GM19328 (cell line): ENCODE results near the gene PRR35.

Source experiments
- ATAC-seq: cut with Tn5 transposase; IDR thresholded peaks from one replicate; pipeline ENCODE4 v1.9.1; 2021; ENCODE audit warnings: mild to moderate bottlenecking, moderate library complexity; ENCODE audit not compliant: unreplicated experiment

Gene PRR35

DNA sequence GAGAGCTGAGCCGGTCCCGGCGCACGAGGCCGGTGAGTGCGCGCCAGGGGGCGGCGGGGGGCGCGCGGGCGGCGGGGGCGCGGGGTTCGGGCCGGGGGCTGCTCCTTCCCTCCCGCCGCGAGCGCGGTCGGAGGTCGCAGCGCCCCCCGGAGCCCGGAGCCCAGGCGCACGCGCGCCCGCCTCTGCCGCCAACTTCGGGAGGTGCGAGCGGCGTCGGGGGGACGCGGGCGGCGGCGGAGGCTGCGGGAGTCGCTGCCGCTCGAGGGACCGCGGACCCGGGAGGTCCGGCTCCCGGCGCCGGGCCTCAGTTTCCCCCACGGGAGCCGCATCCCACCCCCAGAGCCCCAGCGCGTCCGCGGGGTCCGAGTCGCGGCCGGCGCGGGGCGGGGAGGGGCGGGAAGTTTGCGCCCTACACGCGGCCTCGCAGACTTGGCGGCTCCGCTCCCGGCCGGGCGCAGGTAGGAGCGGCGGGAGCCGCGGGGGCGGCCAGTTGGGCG is at the start of gene PRR35:
TSS of gene PRR35 (plus strand) at position 191 of the 497 bp plus-strand sequence. CDS start 2,901 bp downstream, outside the sequence.
- ATAC-seq = no peak

DNA sequence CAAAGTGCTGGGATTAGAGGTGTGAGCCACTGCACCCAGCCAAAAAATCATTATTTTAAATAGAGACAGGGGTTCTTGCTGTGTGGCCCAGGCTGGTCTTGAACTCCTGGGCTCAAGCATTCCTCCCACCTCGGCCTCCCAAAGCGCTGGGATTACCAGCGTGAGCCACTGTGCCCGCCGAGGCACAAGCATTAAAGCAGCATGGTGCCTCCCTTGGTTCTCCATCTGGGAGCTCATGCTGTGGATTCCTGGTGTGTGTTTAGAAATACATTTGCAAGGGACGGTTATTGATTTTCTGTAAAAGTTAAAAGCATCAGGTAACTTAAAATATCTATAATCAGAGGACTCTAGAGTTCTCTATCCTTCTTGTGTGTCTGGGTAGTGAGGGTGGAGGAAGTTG is 47.4 kb upstream of the PRR35 start:
- no peak for ATAC-seq

DNA sequence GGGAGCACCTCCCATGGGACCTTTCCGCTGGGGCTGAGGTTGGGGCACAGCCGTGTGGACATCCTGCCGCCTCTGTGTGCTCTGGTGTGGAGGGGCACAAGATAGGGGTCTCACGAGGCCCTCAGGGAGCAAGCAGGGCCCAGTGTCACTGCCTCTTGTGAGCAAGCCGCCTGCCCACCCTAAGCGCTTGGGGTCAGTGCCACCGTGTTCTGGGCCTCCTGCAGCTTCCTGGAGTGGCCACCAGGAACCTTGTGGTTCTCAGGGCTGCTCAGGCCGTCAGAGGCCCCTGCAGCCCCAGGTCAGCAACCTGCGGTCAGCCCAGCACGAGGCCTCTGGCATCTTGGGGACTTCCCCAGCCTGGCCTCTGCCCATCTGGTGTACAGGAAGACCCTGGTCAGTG is 46.2 kb upstream of the PRR35 start:
- ATAC-seq = no peak

DNA sequence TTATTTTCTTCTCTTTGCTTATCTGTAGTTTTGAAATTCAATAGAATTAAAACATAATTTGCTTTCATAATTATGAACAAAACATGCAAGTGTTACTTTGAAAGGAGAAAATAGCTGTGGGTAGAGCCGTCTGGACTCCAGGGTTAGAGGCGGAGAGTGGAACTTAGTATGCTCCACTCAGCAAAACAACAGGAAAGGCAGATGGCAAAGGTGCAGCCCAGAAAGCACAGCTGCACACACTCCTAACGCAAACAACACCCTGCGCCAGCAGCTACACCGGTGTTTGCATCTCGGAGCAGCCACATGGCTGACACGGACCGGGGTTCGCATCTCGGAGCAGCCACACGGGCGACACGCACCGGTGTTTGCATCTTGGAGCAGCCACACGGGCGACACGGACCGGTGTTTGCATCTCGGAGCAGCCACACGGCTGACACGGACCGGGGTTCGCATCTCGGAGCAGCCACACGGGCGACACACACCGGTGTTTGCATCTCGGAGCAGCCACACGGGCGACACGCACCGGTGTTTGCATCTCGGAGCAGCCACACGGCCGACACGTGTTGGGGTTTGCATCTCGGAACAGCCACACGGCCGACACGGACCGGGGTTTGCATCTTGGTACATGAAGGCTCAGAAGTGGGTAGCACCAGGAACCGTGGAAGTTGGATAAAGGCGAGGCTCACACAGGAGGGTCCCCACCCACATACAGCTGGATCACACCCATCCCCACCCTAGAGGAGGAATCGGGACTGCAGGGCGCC is 44.8 kb upstream of the PRR35 start:
- no peak for ATAC-seq

DNA sequence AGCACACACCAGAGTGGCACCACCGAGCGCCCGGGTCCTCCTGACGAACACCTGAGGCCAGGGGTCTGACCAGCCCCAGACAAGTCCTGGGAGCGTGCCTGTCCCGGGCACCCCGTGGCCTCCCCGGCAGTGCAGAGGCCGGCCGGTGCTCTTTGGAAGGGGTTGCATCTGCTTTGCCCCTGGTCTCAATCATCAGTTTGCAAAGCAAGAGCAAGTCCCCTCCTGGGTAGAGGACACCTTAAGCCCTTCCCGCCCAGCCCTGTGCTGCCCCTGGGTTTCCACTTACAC is 44.3 kb upstream of the PRR35 start:
- no peak for ATAC-seq

DNA sequence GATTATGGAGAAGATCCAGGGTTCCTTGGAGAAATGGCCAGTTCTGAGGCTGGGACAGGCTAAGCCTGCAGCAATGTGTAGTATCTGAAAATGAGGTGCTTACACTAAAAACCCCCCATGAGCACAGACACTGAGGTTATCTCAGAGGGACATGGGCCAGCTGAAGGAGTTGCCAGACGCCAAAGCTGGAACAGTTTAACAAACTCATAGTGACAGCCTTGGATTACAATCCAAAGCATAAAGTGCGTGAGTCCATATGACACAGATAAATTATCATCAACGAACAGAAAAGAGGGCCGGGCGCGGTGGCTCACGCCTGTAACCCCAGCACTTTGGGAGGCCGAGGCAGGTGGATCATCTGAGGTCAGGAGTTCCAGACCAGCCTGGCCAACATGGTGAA is 43.9 kb upstream of the PRR35 start:
- no peak for ATAC-seq

DNA sequence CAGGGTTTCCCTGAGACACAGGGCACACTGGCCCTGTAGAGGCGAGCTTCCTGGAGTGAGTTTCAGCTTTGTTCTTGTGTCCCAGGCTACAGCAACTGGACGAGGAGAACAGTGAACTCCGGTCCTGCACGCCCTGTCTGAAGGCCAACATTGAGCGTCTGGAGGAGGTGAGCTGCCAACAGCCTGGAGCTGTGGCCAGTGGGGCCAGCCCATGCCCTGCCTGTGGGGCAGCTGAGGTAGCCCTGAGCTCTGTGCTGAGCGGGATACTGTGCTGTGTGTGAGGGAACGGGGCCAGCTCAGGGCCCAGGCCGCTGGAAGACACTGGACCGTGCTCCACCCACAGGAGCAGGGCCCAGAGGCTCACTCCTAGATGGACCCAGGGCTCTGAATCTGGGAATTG is 41.3 kb upstream of the PRR35 start:
- no peak for ATAC-seq

DNA sequence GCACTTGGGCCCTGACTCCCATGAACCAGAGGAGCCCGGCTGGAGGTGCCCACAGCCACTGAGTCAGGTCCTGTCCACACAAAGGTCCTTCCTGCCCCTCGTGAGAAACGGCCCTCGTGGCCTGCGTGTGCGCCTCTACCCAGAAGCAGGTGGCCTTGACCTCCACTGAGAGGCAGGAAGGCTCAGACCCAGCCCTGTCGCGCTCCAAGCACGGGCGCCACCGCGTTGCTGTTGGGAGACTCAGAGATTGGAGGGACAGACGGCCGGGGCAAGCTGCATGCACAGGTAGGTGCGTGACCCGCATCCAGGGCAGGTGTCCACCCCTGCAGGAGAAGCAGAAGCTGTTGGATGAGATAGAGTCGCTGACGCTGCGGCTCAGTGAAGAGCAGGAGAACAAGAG is 40.8 kb upstream of the PRR35 start:
- ATAC-seq = no peak

DNA sequence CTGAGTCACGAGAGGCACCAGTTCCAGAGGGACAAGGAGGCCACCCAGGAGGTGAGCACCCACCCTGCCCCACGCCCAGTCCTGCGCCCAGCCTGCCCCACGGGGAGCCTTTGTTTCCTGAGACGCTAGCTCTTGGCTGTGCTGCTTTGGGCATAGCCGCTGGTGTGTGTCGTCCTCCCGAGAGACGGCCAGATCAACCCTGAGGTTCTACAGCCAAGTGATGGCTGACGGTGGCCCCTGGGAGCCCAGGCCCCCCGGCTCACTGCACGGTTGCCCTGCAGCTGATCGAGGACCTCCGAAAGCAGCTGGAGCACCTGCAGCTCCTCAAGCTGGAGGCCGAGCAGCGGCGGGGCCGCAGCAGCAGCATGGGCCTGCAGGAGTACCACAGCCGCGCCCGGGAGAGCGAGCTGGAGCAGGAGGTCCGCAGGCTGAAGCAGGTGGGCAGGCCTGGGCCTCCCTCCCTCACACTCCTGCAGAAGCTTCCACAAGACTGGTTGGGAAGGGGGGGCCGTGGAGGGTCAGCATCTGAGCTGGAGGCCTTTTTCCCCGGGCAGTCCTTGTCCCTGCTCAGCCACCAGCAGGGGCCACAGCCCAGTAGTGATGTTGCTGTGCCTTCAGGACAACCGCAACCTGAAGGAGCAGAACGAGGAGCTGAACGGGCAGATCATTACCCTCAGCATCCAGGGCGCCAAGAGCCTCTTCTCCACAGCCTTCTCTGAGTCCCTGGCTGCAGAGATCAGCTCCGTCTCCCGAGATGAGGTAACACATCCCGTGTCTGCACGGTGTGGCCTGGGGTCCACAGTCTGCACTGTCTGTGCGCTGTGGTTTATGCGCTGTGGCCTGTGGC is 40.1 kb upstream of the PRR35 start:
- no peak for ATAC-seq

DNA sequence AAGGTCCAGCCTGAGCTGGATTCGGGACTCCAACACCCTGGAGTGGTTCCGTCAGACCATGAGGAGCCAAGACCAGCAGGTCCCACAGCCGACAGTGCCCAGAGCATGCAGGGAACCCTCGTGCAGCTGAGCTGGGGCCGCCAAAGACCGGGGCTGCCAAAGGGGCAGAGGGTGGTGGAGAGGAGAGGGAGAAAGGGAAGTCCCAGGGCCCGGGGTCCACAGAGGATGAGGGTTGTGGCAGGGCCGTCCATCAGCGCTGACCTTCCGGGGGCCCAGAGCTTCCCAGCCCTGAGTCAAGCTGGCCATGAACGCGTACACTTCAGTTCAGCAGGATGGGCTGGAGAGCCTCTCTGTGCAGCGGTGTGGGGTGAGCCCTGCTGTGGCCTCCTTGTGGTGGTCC is 39.3 kb upstream of the PRR35 start:
- ATAC-seq = no peak

DNA sequence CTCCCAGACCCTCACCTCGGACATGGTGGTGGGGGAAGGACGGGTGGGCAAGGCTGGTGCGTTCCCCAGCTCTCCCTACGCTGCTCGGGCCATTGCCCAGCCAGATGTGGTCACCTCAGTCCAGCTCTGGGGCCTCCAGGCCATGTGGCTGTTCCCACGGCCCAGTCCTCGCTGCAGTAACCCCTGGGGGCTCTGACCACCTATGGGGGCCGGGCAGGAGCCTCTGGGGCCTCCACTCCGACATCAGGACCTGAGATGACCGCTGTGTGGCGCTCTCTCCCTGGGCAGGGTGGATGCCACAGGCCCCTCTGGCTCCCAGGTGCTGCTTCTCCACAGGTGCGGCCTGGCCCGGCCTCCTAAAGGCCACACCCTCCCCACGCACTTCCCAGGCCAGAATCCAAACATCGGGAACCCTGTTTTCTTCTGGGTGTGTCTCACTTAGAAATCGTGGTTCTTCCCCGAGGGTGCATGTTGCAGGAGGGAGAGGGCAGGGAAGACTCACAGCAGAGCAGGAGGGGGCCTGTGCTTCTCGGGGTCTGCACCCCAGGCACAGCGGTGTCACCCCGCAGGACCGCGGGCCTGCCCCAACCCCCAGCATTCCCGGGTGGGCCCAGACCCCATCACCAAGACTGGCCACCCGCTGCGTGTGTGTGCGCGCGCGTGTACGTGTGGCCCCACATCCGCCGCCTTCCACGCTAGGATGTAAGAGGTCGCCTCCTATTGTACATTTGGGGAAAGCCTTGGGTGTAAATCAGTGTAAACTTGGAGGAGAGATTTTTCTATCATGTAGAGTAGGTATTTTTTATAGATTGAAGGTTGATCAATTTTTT is 38.6 kb upstream of the PRR35 start:
- ATAC-seq = no peak

DNA sequence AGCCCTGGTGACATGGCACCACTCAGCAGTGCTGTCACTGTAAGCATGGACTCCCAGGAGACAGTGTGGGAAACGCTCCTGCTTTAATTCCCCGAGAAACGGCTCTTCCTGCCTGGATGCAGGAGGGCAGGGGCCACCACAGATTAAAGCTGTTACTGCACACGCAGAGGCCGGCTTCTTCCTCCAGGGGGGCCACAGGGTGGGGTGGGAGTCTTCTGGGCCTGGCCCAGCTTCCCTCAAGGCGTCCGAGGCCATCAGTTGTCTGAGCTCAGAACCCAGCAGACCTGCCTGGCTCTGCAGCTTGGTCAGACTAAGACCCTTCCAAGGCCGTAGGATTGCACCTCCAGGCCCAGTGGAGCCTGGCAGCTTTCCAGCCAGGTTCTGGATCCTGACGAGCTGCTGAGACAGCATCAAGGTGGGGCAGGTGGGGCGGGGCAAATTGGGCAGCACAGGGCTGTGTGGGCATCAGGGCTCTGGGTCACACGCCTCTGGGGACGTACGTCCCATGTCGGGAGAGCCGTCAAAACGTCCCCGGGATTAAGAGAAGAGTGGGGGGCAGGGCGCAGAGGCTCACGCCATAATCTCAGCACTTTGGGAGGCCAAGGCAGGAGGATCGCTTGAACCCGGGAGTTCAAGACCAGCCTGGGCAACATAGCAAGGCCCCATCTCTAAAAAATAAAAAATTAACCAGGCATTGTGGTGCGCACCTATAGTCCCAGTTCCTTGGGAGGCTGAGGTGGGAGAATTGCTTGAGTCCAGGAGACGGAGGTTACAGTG is 37.7 kb upstream of the PRR35 start:
- ATAC-seq = no peak

DNA sequence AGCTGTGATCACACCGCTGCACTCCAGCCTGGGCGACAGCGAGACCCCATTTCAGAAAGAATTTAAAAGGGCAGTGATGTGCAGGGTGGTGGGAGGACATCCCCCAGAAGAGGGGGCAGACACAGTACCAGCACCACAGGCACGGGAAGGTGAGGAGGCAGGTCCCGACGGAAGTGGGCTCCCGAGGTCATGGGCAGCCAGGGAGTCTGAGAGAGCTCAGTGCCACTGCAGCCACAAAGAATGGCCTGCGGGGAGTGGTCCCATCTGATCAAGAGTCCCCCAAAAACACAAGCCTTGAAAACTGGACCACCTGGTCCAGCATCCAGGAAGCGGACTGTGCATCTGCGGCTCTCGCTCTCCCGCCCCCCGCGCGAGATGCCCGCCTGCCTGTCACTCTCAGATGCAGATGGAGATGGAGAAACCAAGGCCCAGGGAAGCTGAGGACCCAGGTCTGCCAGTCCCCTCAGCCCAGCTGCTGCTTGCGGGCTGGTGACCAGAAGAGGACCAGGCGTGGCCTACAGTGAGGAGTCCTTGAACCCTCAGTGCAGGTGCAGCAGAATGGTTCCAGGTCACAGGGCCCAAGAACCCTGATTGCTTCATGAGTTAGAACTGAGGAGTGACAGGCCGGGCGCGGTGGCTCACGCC is 37.0 kb upstream of the PRR35 start:
- ATAC-seq = no peak

DNA sequence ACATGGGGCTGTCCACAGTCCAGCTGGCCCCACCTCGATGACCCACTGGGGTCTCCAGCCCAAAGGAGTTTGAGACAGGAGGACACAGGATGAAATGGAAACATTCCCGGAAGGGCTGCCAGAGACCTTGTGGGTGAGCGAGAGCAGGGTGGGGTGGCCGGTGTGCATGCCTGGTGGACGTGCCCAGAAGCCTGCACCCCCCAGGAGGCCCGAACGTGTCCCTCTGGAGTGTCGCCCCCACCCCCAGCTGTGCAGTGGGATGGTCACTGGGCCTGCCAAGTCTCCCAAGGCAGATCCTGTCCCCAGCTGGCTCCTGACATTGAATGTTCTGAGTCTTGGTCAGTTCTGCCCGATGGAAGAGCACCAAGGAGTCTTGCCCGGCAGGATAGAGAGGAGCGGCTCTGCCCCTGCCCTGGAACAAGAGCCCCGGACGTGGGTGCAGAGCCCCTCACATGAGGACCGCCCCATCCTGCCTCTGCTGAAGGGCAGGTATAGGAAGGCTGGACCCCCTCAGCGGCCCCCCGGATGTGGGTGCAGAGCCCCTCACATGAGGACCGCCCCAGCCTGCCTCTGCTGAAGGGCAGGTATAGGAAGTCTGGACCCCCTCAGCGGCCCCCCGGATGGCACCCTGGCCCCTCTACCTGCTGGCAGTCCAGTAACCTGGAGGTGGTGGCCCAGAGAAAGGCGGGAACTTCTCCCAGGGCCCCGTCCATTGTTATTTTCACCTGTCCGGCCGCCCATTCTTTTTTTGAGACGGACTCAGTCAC is 35.7 kb upstream of the PRR35 start:
- no peak for ATAC-seq

DNA sequence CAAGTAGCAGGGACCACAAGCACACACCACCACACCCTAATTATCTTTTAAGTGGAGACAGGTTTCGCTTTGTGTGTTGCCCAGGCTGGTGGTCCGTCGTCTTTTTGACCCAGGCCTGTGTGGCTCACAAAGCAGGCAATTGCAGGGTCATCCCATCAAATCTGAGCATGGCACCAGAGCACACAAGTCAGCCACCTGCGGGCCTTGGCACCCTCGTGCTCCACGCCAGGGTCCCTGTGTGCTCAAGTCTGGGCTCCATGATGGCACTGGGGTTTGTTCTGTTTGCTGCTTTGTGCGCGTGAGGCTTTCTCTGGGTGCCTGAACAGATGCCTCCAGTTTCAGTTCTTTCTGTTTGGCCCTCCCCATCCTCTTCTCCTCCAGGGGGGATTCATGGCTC is 35.1 kb upstream of the PRR35 start:
- no peak for ATAC-seq

DNA sequence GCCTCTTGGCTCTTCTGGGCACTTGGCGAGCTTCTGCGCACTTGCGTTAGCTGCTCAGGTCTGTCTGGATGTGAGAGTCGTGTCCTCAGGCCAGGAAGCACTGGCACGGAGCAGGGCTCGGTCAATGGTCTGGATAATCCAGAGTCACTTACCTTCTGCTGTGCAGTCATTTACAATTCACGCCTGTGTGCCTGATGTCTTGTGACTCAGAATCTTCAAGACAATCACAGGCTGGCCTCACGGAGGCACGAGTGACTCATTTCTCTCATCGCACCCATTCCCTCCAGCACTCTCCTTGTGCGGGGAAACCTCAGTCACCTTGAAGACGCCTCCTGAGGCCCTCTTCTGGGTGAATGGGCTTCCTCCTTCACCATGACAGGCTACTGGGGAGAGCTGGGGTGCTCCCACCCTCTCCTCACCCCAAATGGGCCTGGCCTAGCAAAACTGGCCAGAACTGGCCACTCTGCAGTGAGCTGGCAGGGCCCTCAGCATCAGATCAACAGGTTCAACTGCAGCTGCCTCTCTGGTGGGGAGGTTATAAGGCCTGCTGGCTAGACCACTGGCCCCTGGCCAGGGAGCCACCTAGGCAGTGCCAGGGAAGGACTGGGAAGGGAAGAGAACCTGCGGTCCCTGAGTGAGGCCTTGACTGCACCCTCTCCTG is 34.5 kb upstream of the PRR35 start:
- ATAC-seq = no peak

DNA sequence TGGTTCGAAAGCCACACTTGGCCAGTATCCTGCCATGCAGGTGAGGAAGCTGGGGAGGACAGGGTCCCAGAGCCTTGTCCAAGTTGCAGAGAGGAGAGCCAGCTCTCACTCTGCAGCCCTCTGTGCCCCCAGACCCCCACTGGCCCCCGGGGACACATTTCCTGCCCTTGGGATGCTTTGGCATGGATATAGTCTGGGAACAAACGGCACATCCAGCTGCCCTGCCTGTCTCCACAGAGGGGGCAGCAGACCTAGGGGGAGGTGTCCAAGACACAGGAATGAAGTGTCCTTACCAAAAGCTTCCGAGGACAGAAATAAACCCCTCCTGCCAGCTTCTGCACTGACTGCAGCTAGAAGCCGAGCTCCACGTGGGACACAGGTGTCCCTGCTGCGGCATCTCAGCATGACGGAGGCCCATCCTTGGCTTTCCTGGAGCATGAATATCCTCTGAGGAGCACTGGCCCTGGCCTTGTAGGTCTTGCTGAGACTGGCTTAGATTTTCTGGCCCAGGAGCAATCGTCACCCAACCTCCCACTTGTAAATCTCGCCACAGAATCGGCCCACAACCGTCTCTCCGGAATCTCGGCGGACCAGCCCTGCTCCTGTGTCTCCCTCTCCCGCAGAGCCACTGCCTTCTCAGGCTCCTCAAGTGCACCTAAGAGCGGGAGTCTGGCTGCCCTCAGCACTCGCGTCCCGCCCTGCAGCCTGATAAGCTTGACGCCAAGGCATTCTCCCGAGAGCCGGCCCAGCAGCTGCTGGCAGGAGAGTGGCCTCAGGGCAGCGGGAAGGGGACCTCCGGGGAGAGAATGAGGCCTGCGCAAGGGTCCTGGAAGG is 33.8 kb upstream of the PRR35 start:
- no peak for ATAC-seq
